ENCODE data around the gene CLEC2D.

DNA sequence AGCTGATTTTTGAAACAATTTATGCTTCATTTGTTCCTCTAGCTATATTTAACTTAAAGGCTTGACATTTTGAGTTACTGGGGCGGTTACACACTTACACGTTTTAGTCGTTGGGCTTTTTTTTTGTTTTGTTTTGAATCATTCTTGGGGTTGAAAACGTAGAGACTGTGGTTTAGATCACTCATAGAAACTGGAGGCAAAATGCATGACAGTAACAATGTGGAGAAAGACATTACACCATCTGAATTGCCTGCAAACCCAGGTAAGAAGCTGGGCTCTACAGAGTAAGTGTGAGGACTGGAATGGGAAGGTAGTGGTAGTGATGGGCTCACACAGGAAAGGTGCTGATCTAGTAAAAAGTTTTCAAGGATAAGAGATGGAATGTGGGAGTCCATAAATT lies at the start of gene CLEC2D:
- TF ChIP-seq, protein P1, sequence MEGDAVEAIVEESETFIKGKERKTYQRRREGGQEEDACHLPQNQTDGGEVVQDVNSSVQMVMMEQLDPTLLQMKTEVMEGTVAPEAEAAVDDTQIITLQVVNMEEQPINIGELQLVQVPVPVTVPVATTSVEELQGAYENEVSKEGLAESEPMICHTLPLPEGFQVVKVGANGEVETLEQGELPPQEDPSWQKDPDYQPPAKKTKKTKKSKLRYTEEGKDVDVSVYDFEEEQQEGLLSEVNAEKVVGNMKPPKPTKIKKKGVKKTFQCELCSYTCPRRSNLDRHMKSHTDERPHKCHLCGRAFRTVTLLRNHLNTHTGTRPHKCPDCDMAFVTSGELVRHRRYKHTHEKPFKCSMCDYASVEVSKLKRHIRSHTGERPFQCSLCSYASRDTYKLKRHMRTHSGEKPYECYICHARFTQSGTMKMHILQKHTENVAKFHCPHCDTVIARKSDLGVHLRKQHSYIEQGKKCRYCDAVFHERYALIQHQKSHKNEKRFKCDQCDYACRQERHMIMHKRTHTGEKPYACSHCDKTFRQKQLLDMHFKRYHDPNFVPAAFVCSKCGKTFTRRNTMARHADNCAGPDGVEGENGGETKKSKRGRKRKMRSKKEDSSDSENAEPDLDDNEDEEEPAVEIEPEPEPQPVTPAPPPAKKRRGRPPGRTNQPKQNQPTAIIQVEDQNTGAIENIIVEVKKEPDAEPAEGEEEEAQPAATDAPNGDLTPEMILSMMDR (conservative IDR thresholded peaks at IDR 0.05), result no peak
- TF ChIP-seq EZH2 (IDR thresholded peaks at IDR 0.05; ENCODE audit: low read depth), result no peak

Data from PC-9 (cell line).